GM19438 (cell line): Measurements from ENCODE around the gene MIGA1.
"Not testable (repeated sequence)": the region's sequence is repeated elsewhere in the genome, so short reads cannot be mapped to it uniquely, and the experiment has no call there.

ENCODE experiments used
- ATAC-seq: cut with Tn5 transposase; IDR thresholded peaks from one replicate; pipeline ENCODE4 v1.9.1; 2021; ENCODE audit warnings: low read depth; ENCODE audit not compliant: unreplicated experiment

MIGA1 gene

GRCh38 chr1:77796695-77797405 lies 17.4 kb downstream of the MIGA1 start:
- no peak for ATAC-seq

- no peak for ATAC-seq
These were observed 18.5 kb downstream of the MIGA1 start for GRCh38 chr1:77797991-77798390.

- no peak for ATAC-seq
These were observed 22.6 kb downstream of the MIGA1 start for GRCh38 chr1:77802026-77802425.

- no peak for ATAC-seq
These were observed 23.9 kb downstream of the MIGA1 start for GRCh38 chr1:77803371-77803770.

- not testable (repeated sequence) for ATAC-seq
These were observed 30.5 kb downstream of the MIGA1 start for GRCh38 chr1:77809787-77810462.

GRCh38 chr1:77811589-77811988 lies 32.1 kb downstream of the MIGA1 start:
- ATAC-seq: not testable (repeated sequence)

GRCh38 chr1:77817368-77818209 lies 38.1 kb downstream of the MIGA1 start:
- no peak for ATAC-seq

GRCh38 chr1:77820121-77820520 lies 40.7 kb downstream of the MIGA1 start:
- no peak for ATAC-seq

GRCh38 chr1:77824079-77824478 lies 44.6 kb downstream of the MIGA1 start:
- ATAC-seq: no peak

- no peak for ATAC-seq
These were observed 45.2 kb downstream of the MIGA1 start for GRCh38 chr1:77824694-77825093.

GRCh38 chr1:77825131-77825709 lies 45.8 kb downstream of the MIGA1 start:
- ATAC-seq: no peak

- not testable (repeated sequence) for ATAC-seq
These were observed 47.4 kb downstream of the MIGA1 start for GRCh38 chr1:77826851-77827250.

GRCh38 chr1:77828098-77828497 lies 48.6 kb downstream of the MIGA1 start:
- ATAC-seq: no peak

- no peak for ATAC-seq
These were observed 50.4 kb downstream of the MIGA1 start for GRCh38 chr1:77829851-77830250.

GRCh38 chr1:77830946-77831345 lies 51.5 kb downstream of the MIGA1 start:
- ATAC-seq: no peak

GRCh38 chr1:77831566-77831965 lies 52.1 kb downstream of the MIGA1 start:
- no peak for ATAC-seq

GRCh38 chr1:77831976-77832711 lies 52.7 kb downstream of the MIGA1 start:
- no peak for ATAC-seq

GRCh38 chr1:77832901-77833300 lies 53.5 kb downstream of the MIGA1 start:
- no peak for ATAC-seq

GRCh38 chr1:77833521-77834100 lies 54.2 kb downstream of the MIGA1 start:
- ATAC-seq: no peak

GRCh38 chr1:77834771-77835334 lies 55.4 kb downstream of the MIGA1 start:
- ATAC-seq: no peak
